Esophagus muscularis mucosa (tissue), 3 donors: ENCODE data around the gene MYO1B.

Source experiments
- POLR2A ChIP-seq: fragments of 450-650 bp; IDR thresholded peaks from one replicate; pipeline ENCODE4 v1.6.1; 2017; ENCODE audit warnings: antibody characterized with exemption, moderate library complexity, mild to moderate bottlenecking, low read depth
- POLR2AphosphoS5 ChIP-seq, 2 donors: sonication (generic); formaldehyde crosslinking; IDR thresholded peaks; one replicate each; pipeline ENCODE4 v1.6.1; 2017; ENCODE audit warnings: antibody characterized with exemption in 2 of 2
- TF ChIP-seq, protein P1 (sequence below), 3 experiments: fragments of 200-600 bp in 2 of 3; fragments of 450-650 bp in 1 of 3; sonication (generic) in 2 of 3; IDR thresholded peaks; one replicate each; pipeline ENCODE4 v1.5.1; 2017 to 2019; ENCODE audit warnings: antibody characterized with exemption in 3 of 3, mild to moderate bottlenecking in 2 of 3, moderate library complexity in 1 of 3

GRCh38 chr2:191428141-191428540 lies 182.9 kb downstream of the MYO1B start:
- TF ChIP-seq, protein P1, sequence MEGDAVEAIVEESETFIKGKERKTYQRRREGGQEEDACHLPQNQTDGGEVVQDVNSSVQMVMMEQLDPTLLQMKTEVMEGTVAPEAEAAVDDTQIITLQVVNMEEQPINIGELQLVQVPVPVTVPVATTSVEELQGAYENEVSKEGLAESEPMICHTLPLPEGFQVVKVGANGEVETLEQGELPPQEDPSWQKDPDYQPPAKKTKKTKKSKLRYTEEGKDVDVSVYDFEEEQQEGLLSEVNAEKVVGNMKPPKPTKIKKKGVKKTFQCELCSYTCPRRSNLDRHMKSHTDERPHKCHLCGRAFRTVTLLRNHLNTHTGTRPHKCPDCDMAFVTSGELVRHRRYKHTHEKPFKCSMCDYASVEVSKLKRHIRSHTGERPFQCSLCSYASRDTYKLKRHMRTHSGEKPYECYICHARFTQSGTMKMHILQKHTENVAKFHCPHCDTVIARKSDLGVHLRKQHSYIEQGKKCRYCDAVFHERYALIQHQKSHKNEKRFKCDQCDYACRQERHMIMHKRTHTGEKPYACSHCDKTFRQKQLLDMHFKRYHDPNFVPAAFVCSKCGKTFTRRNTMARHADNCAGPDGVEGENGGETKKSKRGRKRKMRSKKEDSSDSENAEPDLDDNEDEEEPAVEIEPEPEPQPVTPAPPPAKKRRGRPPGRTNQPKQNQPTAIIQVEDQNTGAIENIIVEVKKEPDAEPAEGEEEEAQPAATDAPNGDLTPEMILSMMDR (IDR thresholded peaks at IDR 0.05), result no peak
- TF ChIP-seq POLR2AphosphoS5 (IDR thresholded peaks at IDR 0.05), result no peak
- TF ChIP-seq POLR2A, result no peak
